Measurements from ENCODE around the gene LTBP2.

GRCh38 chr14:74649673-74650072 is 37.6 kb upstream of the LTBP2 start:
- TF ChIP-seq EZH2 (IDR thresholded peaks at IDR 0.05; ENCODE audit: low read length, unreplicated experiment): no peak
- no peak for TF ChIP-seq CTCF (conservative IDR thresholded peaks at IDR 0.05; ENCODE audit: low read depth, low read length)
- TF ChIP-seq EZH2phosphoT487 (IDR thresholded peaks at IDR 0.05; ENCODE audit: borderline replicate concordance, low read length): no peak
